HG03354 (cell line): ENCODE data around the gene IL2.

Experiments used
- ATAC-seq: cut with Tn5 transposase; IDR thresholded peaks from one replicate; pipeline ENCODE4 v1.9.1; 2021; ENCODE audit warnings: mild to moderate bottlenecking; ENCODE audit not compliant: unreplicated experiment, poor library complexity, severe bottlenecking

The IL2 gene

DNA sequence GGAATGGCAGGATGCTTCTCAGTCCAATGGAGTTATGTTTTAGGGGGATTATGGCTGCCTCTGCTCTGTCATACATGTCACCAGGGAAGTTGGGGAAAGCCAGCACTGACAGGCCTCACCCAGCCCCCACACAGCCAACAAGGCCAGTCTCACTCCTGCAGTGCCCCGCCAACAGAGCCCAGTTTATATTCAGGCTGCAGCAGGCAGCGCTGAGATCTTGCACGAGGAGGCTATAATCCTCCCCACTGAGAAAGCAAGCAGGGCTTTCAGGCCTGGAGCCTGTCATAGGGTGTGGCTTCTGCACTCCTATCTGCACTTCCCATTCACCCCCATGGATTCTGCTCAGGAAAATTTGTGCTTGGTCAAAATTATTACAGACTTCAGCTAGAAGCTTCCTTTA lies 52.7 kb downstream of the IL2 start:
- no peak for ATAC-seq
